Measurements from ENCODE around the gene APPL2.

Gene APPL2

DNA sequence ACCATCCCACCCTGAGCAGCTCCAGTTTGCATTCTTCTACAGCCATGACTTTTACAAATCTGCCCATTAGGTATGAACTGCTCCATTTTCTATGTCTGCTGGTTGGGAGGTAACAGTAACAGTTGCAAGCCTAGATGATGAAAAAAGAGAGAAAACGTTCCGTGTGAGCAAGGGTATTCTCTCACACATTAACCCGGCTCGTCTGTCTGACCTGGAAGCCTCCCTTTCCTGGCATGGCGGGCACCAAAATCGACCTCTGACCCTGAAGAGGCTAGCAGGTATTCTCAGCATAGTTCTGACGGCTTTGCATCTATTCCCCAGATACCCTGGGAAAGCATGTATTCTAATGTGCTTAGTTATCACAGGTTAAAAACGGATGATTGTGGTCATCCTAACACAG lies 31.8 kb downstream of the APPL2 start:
- DNase-seq (ENCODE audit: low read depth, low spot score): no peak
- H3K36me3 ChIP-seq (ENCODE audit: insufficient read depth, low read length): peaks cover 2% of the 10 kb centered on the region; the same call in 1 of the 2 replicates
- no peaks in the 10 kb centered on the region for H3K9me3 ChIP-seq (ENCODE audit: low read depth, low read length)
- TF ChIP-seq FOXP2 (optimal IDR thresholded peaks at IDR 0.05; ENCODE audit: control extremely low read depth, extremely low read length, insufficient read depth) (no peak), POLR2AphosphoS5 (IDR thresholded peaks at IDR 0.05; ENCODE audit: borderline replicate concordance, low read depth, low read length) (no peak), EZH2 (IDR thresholded peaks at IDR 0.05) (no peak)
- no peak overlapping the region for H3K4me3 ChIP-seq
- no peak overlapping the region for H3K27ac ChIP-seq
- no peak overlapping the region for H3K9ac ChIP-seq (ENCODE audit: insufficient read length)

DNA sequence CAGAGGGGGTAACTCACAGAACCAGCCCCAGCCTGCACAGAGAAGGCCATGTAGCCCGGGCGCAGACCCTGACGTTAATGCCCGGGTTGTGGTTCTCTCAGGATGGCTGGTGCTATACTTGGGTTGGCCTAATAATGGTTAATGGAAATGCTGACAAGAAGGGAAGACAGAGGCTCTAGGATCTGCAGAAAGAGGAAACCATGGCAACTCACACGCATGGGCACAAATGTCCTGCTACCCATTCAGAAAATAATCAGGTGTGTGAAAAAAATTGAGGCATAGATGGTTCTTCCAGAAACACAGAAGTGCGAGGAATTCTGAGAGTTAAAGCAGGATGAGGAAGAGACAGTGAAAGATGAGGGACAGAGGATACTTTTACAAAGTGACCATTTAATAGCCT lies 33.8 kb downstream of the APPL2 start:
- Histone ChIP-seq H3K36me3 (ENCODE audit: insufficient read depth, low read length) (peaks cover 2% of the 10 kb centered on the region; the same call in 1 of the 2 replicates), H3K27ac (no peak overlapping the region), H3K4me3 (no peak overlapping the region), H3K9ac (ENCODE audit: insufficient read length) (no peak overlapping the region), H3K9me3 (ENCODE audit: low read depth, low read length) (no peaks in the 10 kb centered on the region)
- no peak for TF ChIP-seq FOXP2 (optimal IDR thresholded peaks at IDR 0.05; ENCODE audit: control extremely low read depth, extremely low read length, insufficient read depth)
- no peak for TF ChIP-seq EZH2 (IDR thresholded peaks at IDR 0.05)
- TF ChIP-seq POLR2AphosphoS5 (IDR thresholded peaks at IDR 0.05; ENCODE audit: borderline replicate concordance, low read depth, low read length): no peak
- DNase-seq (ENCODE audit: low read depth, low spot score): no peak

DNA sequence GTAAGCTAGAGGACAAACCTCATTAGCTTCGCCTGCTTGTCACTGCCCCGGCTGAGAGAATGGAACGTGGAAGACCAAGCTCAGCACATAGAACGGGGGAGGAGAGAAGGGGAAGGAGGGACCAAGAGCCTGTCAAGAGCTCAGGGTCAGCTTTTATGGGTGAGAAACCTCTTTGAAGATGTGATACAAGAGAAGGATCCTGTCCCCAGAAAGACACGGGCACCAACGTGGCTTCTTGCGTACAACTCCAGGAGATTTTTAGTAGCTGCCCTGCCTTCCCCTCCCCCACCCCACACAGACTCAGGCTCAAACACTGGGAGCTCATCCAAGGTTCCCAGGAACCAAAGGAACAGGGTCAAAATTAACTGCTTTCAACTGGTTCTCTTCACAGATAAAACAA lies 34.7 kb downstream of the APPL2 start:
- TF ChIP-seq POLR2AphosphoS5 (IDR thresholded peaks at IDR 0.05; ENCODE audit: borderline replicate concordance, low read depth, low read length): no peak
- TF ChIP-seq EZH2 (IDR thresholded peaks at IDR 0.05): no peak
- TF ChIP-seq FOXP2 (optimal IDR thresholded peaks at IDR 0.05; ENCODE audit: control extremely low read depth, extremely low read length, insufficient read depth): no peak
- no peak overlapping the region for H3K4me3 ChIP-seq
- H3K9me3 ChIP-seq (ENCODE audit: low read depth, low read length): no peaks in the 10 kb centered on the region
- DNase-seq (ENCODE audit: low read depth, low spot score): no peak
- H3K27ac ChIP-seq: no peak overlapping the region
- no peak overlapping the region for H3K9ac ChIP-seq (ENCODE audit: insufficient read length)
- no peaks in the 10 kb centered on the region; the same call in 1 of the 2 replicates for H3K36me3 ChIP-seq (ENCODE audit: insufficient read depth, low read length)

DNA sequence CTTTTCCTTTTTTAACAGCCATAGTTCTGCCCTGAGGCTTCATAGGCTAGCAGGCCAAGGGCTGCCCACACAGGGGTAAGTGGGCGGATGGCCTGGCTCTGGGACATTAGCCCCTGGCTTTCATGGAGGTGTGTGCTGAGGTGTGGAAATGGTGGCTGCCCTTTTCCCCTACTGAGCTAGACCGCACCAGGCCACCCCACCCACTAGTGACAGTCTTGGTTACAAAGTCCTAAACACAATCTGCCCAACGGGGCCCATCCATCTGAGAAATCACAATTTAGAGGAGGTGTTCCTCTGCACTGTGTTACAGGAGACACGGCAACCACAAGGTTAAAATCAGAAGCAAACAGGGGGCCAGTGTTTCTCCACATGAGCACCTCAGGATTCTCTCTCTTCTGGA lies 35.6 kb downstream of the APPL2 start:
- DNase-seq (ENCODE audit: low read depth, low spot score): no peak
- H3K36me3 ChIP-seq (ENCODE audit: insufficient read depth, low read length): peaks cover 1% of the 10 kb centered on the region; the same call in 1 of the 2 replicates
- TF ChIP-seq POLR2AphosphoS5 (IDR thresholded peaks at IDR 0.05; ENCODE audit: borderline replicate concordance, low read depth, low read length) (no peak), FOXP2 (optimal IDR thresholded peaks at IDR 0.05; ENCODE audit: control extremely low read depth, extremely low read length, insufficient read depth) (no peak), EZH2 (IDR thresholded peaks at IDR 0.05) (no peak)
- no peak overlapping the region for H3K4me3 ChIP-seq
- no peaks in the 10 kb centered on the region for H3K9me3 ChIP-seq (ENCODE audit: low read depth, low read length)
- no peak overlapping the region for H3K9ac ChIP-seq (ENCODE audit: insufficient read length)
- no peak overlapping the region for H3K27ac ChIP-seq

DNA sequence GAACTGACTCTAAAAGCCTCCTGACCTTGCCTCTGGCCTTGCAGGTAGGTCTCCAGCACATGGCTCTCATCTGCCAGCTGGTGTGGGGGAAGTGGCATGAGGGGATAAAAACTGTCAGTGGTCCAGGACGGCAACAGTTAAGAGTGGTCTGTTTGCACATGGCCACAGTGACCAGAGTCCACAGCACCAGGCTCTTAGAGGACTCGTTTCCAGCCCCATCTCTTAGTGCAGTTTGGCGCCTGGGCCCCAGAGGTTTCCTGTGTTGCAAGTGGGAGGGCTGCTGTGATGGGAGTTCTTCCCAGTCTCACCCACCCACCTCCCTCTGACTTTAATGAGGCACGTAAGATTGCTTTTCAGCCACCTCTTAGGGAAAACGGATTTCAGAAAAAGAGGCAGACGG lies 37.0 kb downstream of the APPL2 start:
- Histone ChIP-seq H3K36me3 (ENCODE audit: insufficient read depth, low read length) (peaks cover 11% of the 10 kb centered on the region), H3K27ac (no peak overlapping the region), H3K9ac (ENCODE audit: insufficient read length) (no peak overlapping the region), H3K4me3 (no peak overlapping the region), H3K9me3 (ENCODE audit: low read depth, low read length) (no peaks in the 10 kb centered on the region)
- TF ChIP-seq EZH2 (IDR thresholded peaks at IDR 0.05) (no peak), POLR2AphosphoS5 (IDR thresholded peaks at IDR 0.05; ENCODE audit: borderline replicate concordance, low read depth, low read length) (no peak), FOXP2 (optimal IDR thresholded peaks at IDR 0.05; ENCODE audit: control extremely low read depth, extremely low read length, insufficient read depth) (no peak)
- DNase-seq (ENCODE audit: low read depth, low spot score): no peak

DNA sequence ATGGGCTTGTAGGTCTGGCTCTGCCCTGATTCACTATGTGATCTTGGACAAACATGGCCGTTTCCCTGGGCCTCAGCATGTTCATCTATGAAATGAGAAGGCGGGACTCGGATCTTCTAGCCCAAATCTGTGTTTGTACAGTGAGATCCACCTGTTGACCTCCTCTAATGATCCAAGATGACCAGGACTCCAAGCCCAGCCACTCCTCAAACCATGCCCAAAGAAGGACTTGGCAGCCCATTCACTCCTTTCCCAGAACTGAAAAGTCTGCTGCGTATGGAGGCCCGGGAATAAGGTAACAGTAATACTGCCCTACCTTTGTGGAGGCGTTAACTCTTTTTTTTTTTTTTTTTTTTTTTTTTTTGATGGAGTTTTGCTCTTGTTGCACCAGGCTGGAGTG lies 39.9 kb downstream of the APPL2 start:
- Histone ChIP-seq H3K4me3 (no peak overlapping the region), H3K27ac (no peak overlapping the region), H3K36me3 (ENCODE audit: insufficient read depth, low read length) (peaks cover 17% of the 10 kb centered on the region), H3K9me3 (ENCODE audit: low read depth, low read length) (no peaks in the 10 kb centered on the region), H3K9ac (ENCODE audit: insufficient read length) (no peak overlapping the region)
- DNase-seq (ENCODE audit: low read depth, low spot score): no peak
- TF ChIP-seq EZH2 (IDR thresholded peaks at IDR 0.05): no peak
- no peak for TF ChIP-seq POLR2AphosphoS5 (IDR thresholded peaks at IDR 0.05; ENCODE audit: borderline replicate concordance, low read depth, low read length)
- TF ChIP-seq FOXP2 (optimal IDR thresholded peaks at IDR 0.05; ENCODE audit: control extremely low read depth, extremely low read length, insufficient read depth): no peak

DNA sequence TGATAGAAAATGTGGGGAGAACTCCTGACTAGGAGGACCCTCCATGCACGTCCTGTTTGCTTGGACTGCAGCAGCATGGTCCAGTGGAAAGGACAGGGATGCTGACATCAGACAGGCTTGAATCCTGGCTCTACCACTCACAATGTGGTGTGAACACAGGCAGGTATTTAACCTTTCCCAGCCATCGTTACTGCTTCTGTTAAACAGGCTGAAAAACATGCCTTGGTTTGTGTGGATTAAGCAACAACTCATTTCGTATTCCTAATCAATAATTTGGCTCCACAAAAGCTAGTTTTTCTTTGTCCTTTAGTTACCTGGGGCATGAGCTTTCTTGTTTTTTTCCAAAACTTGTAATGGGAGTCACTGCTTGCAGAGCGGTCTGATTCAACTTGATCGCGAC lies 41.0 kb downstream of the APPL2 start:
- peaks cover 27% of the 10 kb centered on the region for H3K36me3 ChIP-seq (ENCODE audit: insufficient read depth, low read length)
- TF ChIP-seq POLR2AphosphoS5 (IDR thresholded peaks at IDR 0.05; ENCODE audit: borderline replicate concordance, low read depth, low read length): no peak
- no peak for TF ChIP-seq FOXP2 (optimal IDR thresholded peaks at IDR 0.05; ENCODE audit: control extremely low read depth, extremely low read length, insufficient read depth)
- TF ChIP-seq EZH2 (IDR thresholded peaks at IDR 0.05): no peak
- no peak overlapping the region for H3K9ac ChIP-seq (ENCODE audit: insufficient read length)
- H3K4me3 ChIP-seq: no peak overlapping the region
- H3K27ac ChIP-seq: no peak overlapping the region
- H3K9me3 ChIP-seq (ENCODE audit: low read depth, low read length): no peaks in the 10 kb centered on the region
- DNase-seq (ENCODE audit: low read depth, low spot score): no peak

DNA sequence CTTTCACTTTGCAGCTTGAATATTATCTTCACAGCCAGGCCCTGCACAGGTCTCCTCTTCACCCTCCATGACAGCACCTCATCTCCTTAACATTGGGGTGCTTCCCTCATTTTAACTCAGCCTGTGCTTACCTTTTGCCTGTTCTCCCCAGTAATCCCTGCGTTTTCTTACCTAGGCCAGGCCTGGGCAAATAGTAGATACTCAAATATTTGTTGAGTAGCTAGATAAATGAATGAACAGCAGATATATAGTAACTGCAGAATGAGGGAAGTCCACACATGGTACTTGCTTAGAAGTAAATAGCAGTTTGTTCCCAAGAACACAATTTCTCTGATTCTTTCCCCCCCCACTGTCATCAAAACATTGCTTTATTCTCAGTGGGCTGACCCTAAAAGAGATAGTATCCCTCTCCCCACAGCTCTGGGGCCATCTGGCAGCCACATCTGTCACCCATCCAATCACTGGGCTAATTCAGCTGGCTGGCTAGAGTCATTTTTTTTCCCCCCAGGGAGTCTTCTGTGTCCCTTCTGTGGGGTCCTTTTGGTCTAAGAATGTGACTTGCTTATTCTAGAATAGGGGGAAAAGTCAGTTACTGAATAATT lies 43.2 kb downstream of the APPL2 start:
- Histone ChIP-seq H3K9ac (ENCODE audit: insufficient read length) (no peak overlapping the region), H3K27ac (no peak overlapping the region), H3K9me3 (ENCODE audit: low read depth, low read length) (no peaks in the 10 kb centered on the region), H3K36me3 (ENCODE audit: insufficient read depth, low read length) (peaks cover 45% of the 10 kb centered on the region), H3K4me3 (no peak overlapping the region)
- TF ChIP-seq POLR2AphosphoS5 (IDR thresholded peaks at IDR 0.05; ENCODE audit: borderline replicate concordance, low read depth, low read length) (no peak), EZH2 (IDR thresholded peaks at IDR 0.05) (no peak), FOXP2 (optimal IDR thresholded peaks at IDR 0.05; ENCODE audit: control extremely low read depth, extremely low read length, insufficient read depth) (no peak)
- DNase-seq (ENCODE audit: low read depth, low spot score): no peak

DNA sequence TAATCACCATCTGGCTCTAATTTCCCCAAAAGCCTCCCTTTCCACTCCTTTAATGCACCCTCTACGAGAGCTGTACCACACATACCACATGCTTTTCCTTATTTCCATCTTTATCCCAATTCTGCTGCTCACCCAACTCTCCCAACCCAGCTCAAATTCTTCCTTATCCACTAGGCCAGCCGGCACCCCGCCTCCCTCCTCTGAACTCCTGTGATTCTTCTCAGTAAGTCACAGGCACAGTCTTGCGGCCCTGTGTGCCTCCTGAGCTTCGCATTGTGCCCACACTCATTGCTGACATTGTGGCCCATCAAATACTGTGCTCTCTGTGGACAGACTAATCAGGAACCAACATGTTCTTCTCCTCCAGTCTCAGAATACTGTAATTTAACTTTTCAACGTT lies 45.4 kb downstream of the APPL2 start:
- no peak for TF ChIP-seq EZH2 (IDR thresholded peaks at IDR 0.05)
- no peak for TF ChIP-seq POLR2AphosphoS5 (IDR thresholded peaks at IDR 0.05; ENCODE audit: borderline replicate concordance, low read depth, low read length)
- no peak for TF ChIP-seq FOXP2 (optimal IDR thresholded peaks at IDR 0.05; ENCODE audit: control extremely low read depth, extremely low read length, insufficient read depth)

More for the DNA sequence above, 45.4 kb downstream of the APPL2 start:
- H3K9ac ChIP-seq (ENCODE audit: insufficient read length): no peak overlapping the region
- H3K36me3 ChIP-seq (ENCODE audit: insufficient read depth, low read length): peaks cover 63% of the 10 kb centered on the region
- no peaks in the 10 kb centered on the region for H3K9me3 ChIP-seq (ENCODE audit: low read depth, low read length)
- no peak for DNase-seq (ENCODE audit: low read depth, low spot score)
- H3K27ac ChIP-seq: no peak overlapping the region
- no peak overlapping the region for H3K4me3 ChIP-seq

All from SK-N-MC (cell line).